Measurements from ENCODE around the gene VAV2.
"Not testable (repeated sequence)": the region's sequence is repeated elsewhere in the genome, so short reads cannot be mapped to it uniquely, and the experiment has no call there.

VAV2 gene

DNA sequence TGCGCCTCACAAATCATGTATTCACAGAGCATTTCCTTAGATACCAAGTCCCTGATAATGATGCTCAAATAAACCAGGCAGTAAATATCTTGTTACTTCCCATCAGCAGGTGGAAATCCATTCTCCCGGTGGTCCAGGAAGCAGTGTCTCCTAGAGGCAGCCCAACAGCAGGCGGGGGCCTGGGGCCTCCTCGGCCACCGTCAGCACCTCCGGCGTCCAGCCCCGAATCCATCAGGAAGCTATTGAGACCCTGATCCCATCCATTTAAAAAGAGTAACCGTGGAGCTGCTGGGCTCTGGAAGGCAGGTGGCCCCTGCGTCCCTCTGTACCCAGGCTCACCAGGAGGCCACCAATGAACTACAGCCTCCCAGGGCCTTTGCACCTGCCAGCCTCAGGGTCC lies 54.0 kb downstream of the VAV2 start:
- DNase-seq (ENCODE audit: low read depth in 2 of 2) = no peak

DNA sequence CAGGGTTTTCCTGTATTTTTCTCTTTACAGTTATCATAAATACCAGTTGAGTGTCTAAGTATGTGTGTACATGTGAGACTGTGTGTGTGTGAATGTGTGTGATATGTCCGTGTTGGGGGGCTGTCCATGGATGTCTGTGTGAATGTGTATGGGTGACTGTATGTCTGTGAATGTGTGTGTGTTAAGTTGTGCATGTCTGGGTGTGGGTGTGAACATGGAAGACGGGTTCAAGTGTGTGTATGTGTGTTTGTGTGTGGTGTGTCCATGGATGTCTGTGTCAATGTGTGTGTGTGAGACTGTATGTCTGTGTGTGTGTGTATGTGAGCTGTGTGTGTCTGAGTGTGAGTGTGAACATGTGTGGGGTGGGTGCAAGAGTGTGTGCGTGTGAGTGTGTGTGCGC lies 55.0 kb downstream of the VAV2 start:
- no peak for DNase-seq (ENCODE audit: low read depth in 2 of 2)

- no peak for DNase-seq (ENCODE audit: low read depth in 2 of 2)
Observed at GRCh38 chr9:133935328-133936005, 56.7 kb downstream of the VAV2 start.

DNA sequence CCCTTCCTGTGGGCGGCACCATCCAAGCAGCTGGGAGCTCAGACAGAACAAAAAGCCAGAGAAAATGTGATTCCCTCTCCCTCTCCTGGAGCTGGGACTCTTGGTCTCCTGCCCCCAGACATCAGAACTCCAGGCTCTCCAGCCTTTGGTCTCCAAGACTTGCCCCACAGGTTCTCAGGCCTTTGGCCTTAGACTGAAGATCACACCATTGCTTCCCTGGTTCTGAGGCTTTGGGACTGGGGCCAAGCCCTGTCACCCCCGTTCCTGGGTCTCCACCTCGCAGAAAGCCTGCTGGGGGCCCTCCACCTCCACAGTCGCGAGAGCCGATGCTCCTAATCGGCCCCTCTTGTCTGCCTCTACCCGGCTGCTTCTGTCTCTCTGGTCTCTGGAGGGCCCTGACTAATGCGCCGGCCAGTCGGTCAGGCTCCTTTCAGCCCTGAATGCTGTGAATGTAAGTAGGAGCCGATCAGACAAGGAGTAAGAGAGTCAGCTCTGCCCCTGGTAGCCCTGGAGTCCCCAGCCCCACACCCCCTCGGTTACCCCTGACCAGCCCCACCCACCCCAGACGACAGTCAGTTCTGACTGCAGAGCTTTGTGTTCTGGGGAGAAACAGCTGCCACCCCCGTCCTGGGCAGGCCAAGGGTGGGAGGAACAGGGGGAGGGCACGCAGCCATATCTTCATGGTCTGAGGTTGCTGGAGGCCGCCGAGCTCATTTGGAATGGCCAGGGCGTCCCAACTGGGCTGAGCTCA lies 57.5 kb downstream of the VAV2 start:
- no peak for DNase-seq (ENCODE audit: low read depth in 2 of 2)

GRCh38 chr9:133933426-133934026 lies 58.6 kb downstream of the VAV2 start:
- DNase-seq (ENCODE audit: low read depth in 2 of 2) = no peak

DNA sequence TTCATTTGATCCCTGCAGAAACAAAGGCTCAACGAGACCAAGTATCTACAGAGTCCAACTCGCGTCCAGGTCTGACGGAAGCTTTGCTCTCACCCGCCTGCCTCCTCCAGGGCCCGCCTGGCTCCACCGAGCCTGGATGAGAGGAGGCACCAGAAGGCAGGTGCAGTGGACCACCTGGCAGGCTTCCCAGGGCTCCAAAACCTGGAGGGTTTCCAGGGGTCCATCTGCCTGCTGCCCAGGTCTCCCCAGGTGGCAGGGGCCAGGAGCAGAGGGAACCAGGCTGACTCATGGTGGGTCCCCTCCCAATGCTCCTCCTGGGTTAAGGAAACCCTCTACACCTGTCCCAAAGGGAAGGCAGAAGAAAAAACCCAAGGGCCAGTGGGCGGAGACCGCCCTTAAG lies 59.5 kb downstream of the VAV2 start:
- no peak for DNase-seq (ENCODE audit: low read depth in 2 of 2)

- no peak for DNase-seq (ENCODE audit: low read depth in 2 of 2)
Observed at GRCh38 chr9:133932181-133932580, 59.9 kb downstream of the VAV2 start.

GRCh38 chr9:133930682-133931485 lies 61.2 kb downstream of the VAV2 start:
- no peak for DNase-seq (ENCODE audit: low read depth in 2 of 2)

DNA sequence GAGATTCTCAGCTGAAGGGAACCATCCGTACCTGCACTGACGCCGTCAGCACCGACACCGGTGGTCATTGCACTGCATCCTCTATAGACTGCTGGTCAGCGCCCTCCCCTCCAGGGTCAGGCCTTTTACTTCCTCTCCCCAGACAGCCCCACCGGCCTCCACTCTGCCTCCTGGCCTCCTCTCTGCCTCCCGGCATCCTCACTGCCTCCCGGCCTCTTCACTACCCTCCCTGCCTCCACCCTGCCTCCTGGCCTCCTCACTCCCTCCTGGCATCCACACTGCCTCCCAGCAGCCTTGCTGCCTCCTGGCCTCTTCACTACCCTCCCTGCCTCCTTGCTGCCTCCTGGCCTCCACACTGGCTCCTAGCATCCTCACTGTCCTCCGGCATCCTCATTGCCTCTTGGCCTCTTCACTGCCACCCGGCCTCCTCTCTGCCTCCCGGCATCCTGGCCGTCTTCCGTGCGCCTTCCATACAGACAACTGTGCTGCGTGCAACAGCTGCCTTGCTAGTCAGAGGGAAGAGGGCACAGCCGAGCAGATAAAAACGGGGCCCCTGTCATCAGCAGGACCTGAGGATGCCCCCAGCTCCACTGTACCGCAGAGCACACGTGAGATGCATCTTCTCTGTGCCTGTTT lies 62.0 kb downstream of the VAV2 start:
- no peak for DNase-seq (ENCODE audit: low read depth in 2 of 2)

- no peak for DNase-seq (ENCODE audit: low read depth in 2 of 2)
Observed at GRCh38 chr9:133929599-133929998, 62.5 kb downstream of the VAV2 start.

DNA sequence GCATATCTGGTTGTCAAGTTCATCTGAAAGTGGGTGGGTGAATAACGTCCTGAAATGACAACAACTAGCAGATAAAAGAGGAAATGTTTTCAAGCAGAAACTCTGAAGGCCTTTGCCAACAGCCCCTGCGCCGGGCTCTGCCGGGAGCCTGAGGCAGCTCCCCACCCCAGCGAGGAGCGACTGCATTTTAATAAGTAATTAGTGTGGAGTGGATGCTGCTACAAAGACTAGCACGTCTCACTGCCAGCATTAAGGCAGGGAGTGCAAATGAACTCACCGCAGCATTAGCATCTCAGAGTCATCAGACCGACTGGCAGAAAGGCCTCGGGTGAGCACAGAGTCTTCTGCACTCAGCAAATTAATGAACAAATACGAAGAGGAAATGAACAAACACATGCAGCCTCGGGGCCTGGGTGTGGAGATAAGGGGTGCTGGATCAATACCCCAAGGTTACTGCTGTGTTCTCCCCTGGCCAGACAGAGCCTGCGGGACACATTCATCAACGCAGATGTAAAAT lies 63.8 kb downstream of the VAV2 start:
- DNase-seq (ENCODE audit: low read depth in 2 of 2) = no peak

GRCh38 chr9:133927041-133927440 lies 65.1 kb downstream of the VAV2 start:
- no peak for DNase-seq (ENCODE audit: low read depth in 2 of 2)

- no peak for DNase-seq (ENCODE audit: low read depth in 2 of 2)
Observed at GRCh38 chr9:133926165-133926856, 65.8 kb downstream of the VAV2 start.

DNA sequence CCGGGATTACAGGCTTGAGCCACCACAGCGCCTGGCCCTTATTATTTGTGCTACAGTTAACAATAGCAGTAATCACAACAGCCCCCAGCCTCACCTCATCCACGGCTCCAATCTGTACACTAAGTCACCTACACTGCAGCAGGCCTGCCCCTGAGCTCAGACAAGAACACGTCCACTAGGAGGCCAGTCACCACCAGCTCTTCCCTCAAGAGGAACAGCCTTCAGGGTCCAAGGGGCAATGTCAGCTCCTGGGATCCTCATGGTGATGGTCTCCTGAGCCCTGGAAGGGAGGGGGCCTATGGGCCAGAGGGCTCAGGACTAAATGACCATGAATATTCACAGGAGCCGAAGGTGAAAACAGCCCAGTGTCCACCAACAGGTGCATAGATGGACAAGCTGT lies 67.7 kb downstream of the VAV2 start:
- no peak for DNase-seq (ENCODE audit: low read depth in 2 of 2)

- not testable (repeated sequence) for DNase-seq (ENCODE audit: low read depth in 2 of 2)
Observed at GRCh38 chr9:133923608-133924007, 68.5 kb downstream of the VAV2 start.

DNA sequence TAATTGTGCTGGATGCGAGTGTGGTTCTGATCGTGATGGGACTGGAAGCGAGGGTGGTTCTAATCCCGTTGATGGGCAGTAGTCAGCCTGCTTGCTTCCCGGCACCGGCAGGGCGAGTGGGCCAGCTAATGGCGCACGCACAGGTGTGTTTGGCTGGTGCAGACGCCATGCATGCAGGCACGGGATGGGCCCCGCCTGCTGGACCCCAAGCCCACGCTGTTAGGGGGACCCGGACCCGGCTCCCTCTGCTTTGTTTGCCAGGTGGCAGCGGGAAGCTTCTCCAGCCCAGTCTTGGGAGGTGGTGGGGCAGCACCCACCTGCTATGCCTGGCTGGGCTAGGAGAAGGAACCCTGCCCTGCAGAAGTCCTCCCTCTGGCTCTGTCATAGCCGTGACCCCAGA lies 70.3 kb downstream of the VAV2 start:
- DNase-seq (ENCODE audit: low read depth in 2 of 2) = no peak

- no peak for DNase-seq (ENCODE audit: low read depth in 2 of 2)
Observed at GRCh38 chr9:133920471-133920870, 71.7 kb downstream of the VAV2 start.

DNA sequence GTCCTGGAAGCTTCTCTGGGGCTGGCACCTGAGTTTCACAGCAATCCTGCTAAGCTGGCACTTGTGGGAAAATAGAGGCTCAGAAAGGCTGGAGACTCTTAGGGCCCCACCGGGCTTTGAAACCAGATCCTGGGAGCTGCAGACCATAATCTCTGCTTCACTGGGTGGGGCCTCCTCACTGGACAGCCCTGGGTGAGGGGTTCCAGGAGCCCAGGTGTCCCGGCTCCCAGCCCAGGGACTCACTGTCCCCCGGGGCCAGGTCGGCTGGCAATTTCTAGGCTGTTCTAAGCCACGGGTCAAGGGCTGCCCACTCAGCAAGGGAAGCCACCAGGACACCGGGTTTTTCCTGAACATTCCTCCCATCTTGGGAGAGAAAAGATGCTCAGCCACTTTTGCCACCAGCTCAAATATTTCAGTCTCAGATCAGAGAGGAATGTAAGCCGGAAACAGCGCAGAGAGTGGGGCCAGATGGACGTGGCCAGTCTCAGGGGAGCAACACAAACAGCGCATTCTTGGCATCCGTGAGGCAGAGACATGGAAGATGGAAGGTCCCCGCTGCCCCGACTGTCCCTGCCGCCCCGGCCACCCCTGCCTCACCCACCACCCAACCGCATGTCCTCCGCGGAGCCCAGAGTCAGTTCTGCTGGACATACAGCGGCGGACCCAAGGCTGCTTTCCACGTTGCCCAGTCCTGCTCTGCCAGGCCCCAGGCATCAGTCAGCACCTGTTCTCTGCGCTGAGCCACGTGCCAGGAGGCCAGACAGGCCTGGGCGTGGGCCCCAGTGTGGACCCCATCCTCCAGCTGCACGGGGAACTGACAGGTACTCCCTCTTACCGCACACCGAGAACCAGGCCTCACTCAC lies 72.6 kb downstream of the VAV2 start:
- no peak for DNase-seq (ENCODE audit: low read depth in 2 of 2)

DNA sequence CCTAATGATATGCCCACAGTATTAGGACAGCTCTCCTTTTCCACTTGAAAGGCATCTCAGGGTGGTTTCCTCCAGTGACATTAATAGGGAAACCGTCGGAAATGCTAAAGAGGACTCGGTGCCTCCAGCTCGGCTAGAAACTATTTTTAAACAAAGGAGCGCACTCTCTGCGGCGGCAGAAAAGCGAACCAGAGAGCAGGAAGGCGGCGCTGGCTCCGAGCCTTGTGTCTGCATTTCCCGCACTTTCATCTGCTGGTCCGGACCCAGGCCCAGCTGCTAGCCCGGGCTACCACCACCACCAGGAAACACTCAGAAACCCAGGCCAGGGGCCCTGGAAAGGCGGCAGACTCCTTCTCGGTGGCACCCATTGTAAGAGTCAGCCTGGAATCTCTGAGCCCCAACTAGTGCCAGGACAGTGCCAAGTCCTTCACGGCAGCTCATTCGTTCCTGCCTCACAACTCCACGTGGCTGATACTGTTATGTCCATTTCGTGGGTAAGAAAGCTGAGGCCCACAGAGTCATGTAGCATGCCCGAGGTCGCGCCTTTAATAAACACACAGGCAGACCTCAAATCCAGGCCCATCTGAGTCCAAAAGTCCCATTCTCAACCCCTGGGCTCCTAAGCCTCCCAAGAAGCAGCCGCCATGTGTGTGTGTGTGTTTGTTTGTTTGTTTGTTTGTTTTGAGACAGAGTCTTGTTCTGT lies 73.9 kb downstream of the VAV2 start:
- no peak for DNase-seq (ENCODE audit: low read depth in 2 of 2)

Data from stimulated activated CD8-positive, alpha-beta memory T cell treated with anti-CD3 and anti-CD28 coated beads, Interleukin-15, amount 100 ng/mL, for 48 hours (primary cell).